SH-SY5Y (cell line): ENCODE results near the gene ARHGAP26.

Experiments used
- GATA2 ChIP-seq: IDR thresholded peaks from 2 replicates; pipeline ENCODE4 v1.6.1; 2011; ENCODE audit warnings: mild to moderate bottlenecking, low read depth, low read length
- GATA3 ChIP-seq: IDR thresholded peaks from 2 replicates; pipeline ENCODE4 v1.6.1; 2011; ENCODE audit warnings: low read depth, mild to moderate bottlenecking, low read length, moderate library complexity

- no peak for TF ChIP-seq GATA2
- TF ChIP-seq GATA3 = no peak
Measured at GRCh38 chr5:143072734-143073133, 302.6 kb downstream of the ARHGAP26 start.
